H1 (cell line): Measurements from ENCODE around the gene ADGRV1. TPM values are rescaled to one million over a fixed set of nuclear protein-coding genes. Genes with fewer than 3 reads are reported as not detected.

Source experiments
- CTCF ChIA-PET: fragments of 300-600 bp; sonication (Branson Sonifier 250); formaldehyde crosslinking; loops from one replicate; lab custom pipeline; 2021; ENCODE audit not compliant: partially characterized antibody; lab: Charles Lee
- POLR2A ChIA-PET: fragments of 300-600 bp; sonication (Branson Sonifier 250); formaldehyde crosslinking; loops from one replicate; lab custom pipeline; 2021; ENCODE audit warnings: inconsistent platforms; ENCODE audit not compliant: partially characterized antibody; lab: Charles Lee
- DNase-seq, 2 experiments: peaks; one replicate each; pipeline versions ENCODE4 v3.0.0 to v3.0.0-alpha.2; 2010 to 2022; ENCODE audit warnings: low spot score in 2 of 2, low read depth in 1 of 2, mixed read lengths in 1 of 2
- FAIRE-seq: peaks from 2 replicates; lab custom pipeline; 2011; peaks lifted over from hg19 to GRCh38; lab: Jason Lieb, UNC
- H2AFZ ChIP-seq: 2 replicates; pipeline ENCODE4 v1.8.1; 2012; ENCODE audit warnings: low read length, inconsistent platforms
- H2AK5ac ChIP-seq: 2 replicates; pipeline ENCODE4 v1.6.1; 2013; ENCODE audit warnings: low read depth, low read length
- H2BK120ac ChIP-seq: replicated peaks from 2 replicates; pipeline ENCODE3; 2013; ENCODE audit warnings: low read depth, low read length, inconsistent platforms
- H2BK12ac ChIP-seq: 2 replicates; pipeline ENCODE4 v1.6.1; 2013; ENCODE audit warnings: low read depth, low read length
- H2BK15ac ChIP-seq: 2 replicates; pipeline ENCODE4 v1.6.1; 2013; ENCODE audit warnings: low read length
- H2BK20ac ChIP-seq: 2 replicates; pipeline ENCODE4 v1.6.1; 2013; ENCODE audit warnings: low read length
- H2BK5ac ChIP-seq: 2 replicates; pipeline ENCODE4 v1.6.1; 2013; ENCODE audit warnings: low read depth, low read length
- H3K14ac ChIP-seq: 2 replicates; pipeline ENCODE4 v1.6.1; 2013; ENCODE audit warnings: inconsistent platforms; ENCODE audit not compliant: insufficient read length
- H3K18ac ChIP-seq: 2 replicates; pipeline ENCODE4 v1.6.1; 2013; ENCODE audit warnings: low read length; ENCODE audit errors: extremely low read depth
- H3K23ac ChIP-seq: 2 replicates; pipeline ENCODE4 v1.6.1; 2013; ENCODE audit warnings: inconsistent platforms; ENCODE audit not compliant: insufficient read length
- H3K23me2 ChIP-seq: 2 replicates; pipeline ENCODE4 v1.6.1; 2013; ENCODE audit warnings: low read depth, low read length
- H3K27ac ChIP-seq: 2 replicates; pipeline ENCODE4 v1.6.1; 2011; ENCODE audit warnings: low read depth, low read length, inconsistent platforms
- H3K27me3 ChIP-seq, 4 experiments: replicated peaks in 1 of 4; 1 replicate in 1 of 4; 2 replicates in 3 of 4; pipeline versions ENCODE4 v1.6.1 to v1.8.1; 2011 to 2013; ENCODE audit warnings: low read length in 3 of 4, mild to moderate bottlenecking in 3 of 4, inconsistent platforms in 2 of 4, mixed read lengths in 2 of 4, moderate library complexity in 1 of 4; ENCODE audit not compliant: control insufficient read depth in 3 of 4, insufficient read depth in 3 of 4; ENCODE audit errors: extremely low read depth in 1 of 4
- H3K36me3 ChIP-seq, 4 experiments: 2 replicates each; pipeline versions ENCODE4 v1.6.1 to v1.8.1; 2011 to 2013; ENCODE audit warnings: mild to moderate bottlenecking in 4 of 4, low read length in 3 of 4, moderate library complexity in 2 of 4, control low read depth in 1 of 4, inconsistent platforms in 1 of 4; ENCODE audit not compliant: insufficient read depth in 4 of 4, control insufficient read depth in 2 of 4
- H3K4ac ChIP-seq: replicated peaks from 2 replicates; pipeline ENCODE3; 2013; ENCODE audit warnings: low read length, low read depth, mixed read lengths, inconsistent platforms; ENCODE audit not compliant: insufficient read length
- H3K4me1 ChIP-seq, 4 experiments: replicated peaks in 1 of 4; 1 replicate in 1 of 4; 2 replicates in 3 of 4; pipeline versions ENCODE4 v1.6.1 to v1.8.1; 2011 to 2013; ENCODE audit warnings: low read length in 3 of 4, inconsistent platforms in 2 of 4, mixed read lengths in 1 of 4; ENCODE audit not compliant: insufficient read depth in 4 of 4, control insufficient read depth in 3 of 4
- H3K4me2 ChIP-seq, 2 experiments: 2 replicates each; pipeline versions ENCODE4 v1.6.1 to v1.8.1; 2011 to 2013; ENCODE audit warnings: low read depth in 2 of 2, low read length in 2 of 2, control low read depth in 1 of 2, inconsistent platforms in 1 of 2, mild to moderate bottlenecking in 1 of 2; ENCODE audit not compliant: insufficient read depth in 1 of 2
- H3K4me3 ChIP-seq, 4 experiments: fragments of 200-600, 300-600 bp in 1 of 4; sonication (generic), shearing (Covaris generic), sonication (Bioruptor Twin) in 1 of 4; 2 replicates each; pipeline versions ENCODE4 v1.5.1 to v1.8.1; 2011 to 2016; ENCODE audit warnings: low read length in 4 of 4, low read depth in 3 of 4, control low read depth in 2 of 4, inconsistent platforms in 2 of 4, mild to moderate bottlenecking in 2 of 4, mixed read lengths in 1 of 4, moderate library complexity in 1 of 4; ENCODE audit not compliant: insufficient read depth in 2 of 4; ENCODE audit errors: extremely low read depth in 1 of 4
- H3K56ac ChIP-seq: replicated peaks from 2 replicates; pipeline ENCODE3; 2013; ENCODE audit warnings: low read depth, mild to moderate bottlenecking, mixed read lengths, low read length, inconsistent platforms; ENCODE audit not compliant: insufficient read length
- H3K79me1 ChIP-seq: 2 replicates; pipeline ENCODE4 v1.6.1; 2013; ENCODE audit warnings: low read depth, low read length, control low read depth
- H3K79me2 ChIP-seq, 2 experiments: 2 replicates each; pipeline versions ENCODE4 v1.6.1 to v1.8.1; 2012 to 2013; ENCODE audit warnings: low read length in 2 of 2, mild to moderate bottlenecking in 2 of 2, inconsistent platforms in 1 of 2; ENCODE audit not compliant: insufficient read depth in 2 of 2, control insufficient read depth in 1 of 2
- H3K9ac ChIP-seq, 4 experiments: replicated peaks in 1 of 4; 1 replicate in 1 of 4; 2 replicates in 3 of 4; pipeline versions ENCODE4 v1.6.1 to v1.8.1; 2011 to 2013; ENCODE audit warnings: low read depth in 3 of 4, low read length in 3 of 4, control low read depth in 2 of 4, mild to moderate bottlenecking in 2 of 4, moderate library complexity in 2 of 4, inconsistent platforms in 1 of 4; ENCODE audit errors: extremely low read depth in 1 of 4
- H3K9me3 ChIP-seq, 2 experiments: 2 replicates each; pipeline versions ENCODE4 v1.6.1 to v1.8.1; 2012 to 2013; ENCODE audit warnings: mild to moderate bottlenecking in 2 of 2, moderate library complexity in 2 of 2, control low read depth in 1 of 2, inconsistent platforms in 1 of 2, low read depth in 1 of 2, low read length in 1 of 2, mixed read lengths in 1 of 2; ENCODE audit not compliant: insufficient read depth in 2 of 2
- H4K20me1 ChIP-seq, 2 experiments: replicated peaks in 1 of 2; 2 replicates each; pipeline versions ENCODE3 to v1.8.1; 2011 to 2013; ENCODE audit warnings: inconsistent platforms in 2 of 2, low read length in 2 of 2, mild to moderate bottlenecking in 1 of 2; ENCODE audit not compliant: insufficient read depth in 2 of 2, control insufficient read depth in 1 of 2
- H4K5ac ChIP-seq: 2 replicates; pipeline ENCODE4 v1.6.1; 2013; ENCODE audit warnings: low read length, low read depth, mixed read lengths, inconsistent platforms; ENCODE audit not compliant: insufficient read length
- H4K8ac ChIP-seq: 2 replicates; pipeline ENCODE4 v1.8.0; 2013; ENCODE audit warnings: mild to moderate bottlenecking, moderate library complexity, low read length, inconsistent platforms; ENCODE audit not compliant: insufficient read depth; ENCODE audit errors: extremely low read depth
- H4K91ac ChIP-seq: replicated peaks from 2 replicates; pipeline ENCODE3; 2013; ENCODE audit warnings: low read length, mixed read lengths, inconsistent platforms; ENCODE audit not compliant: insufficient read length
- ASH2L ChIP-seq: fragments of 200-600, 300-600 bp; sonication (generic); IDR thresholded peaks from one replicate; pipeline ENCODE4 v1.7.1; 2017; ENCODE audit warnings: low read length
- CREB1 ChIP-seq: IDR thresholded peaks from 2 replicates; pipeline ENCODE4 v1.6.1; 2012; ENCODE audit warnings: inconsistent platforms
- CTBP2 ChIP-seq: IDR thresholded peaks from 2 replicates; pipeline ENCODE4 v1.7.0; 2011; ENCODE audit warnings: borderline replicate concordance, mild to moderate bottlenecking, moderate library complexity, mixed read lengths, low read length; ENCODE audit not compliant: insufficient read depth, insufficient read length
- EP300 ChIP-seq, 2 experiments: IDR thresholded peaks; 1 replicate in 1 of 2; 2 replicates in 1 of 2; pipeline ENCODE4 v1.6.1; 2011 to 2012; ENCODE audit warnings: low read depth in 2 of 2, low read length in 2 of 2, mild to moderate bottlenecking in 2 of 2, borderline replicate concordance in 1 of 2, inconsistent platforms in 1 of 2, moderate library complexity in 1 of 2
- FOSL1 ChIP-seq: IDR thresholded peaks from 2 replicates; pipeline ENCODE4 v1.6.1; 2011; ENCODE audit warnings: mild to moderate bottlenecking, low read depth, low read length, moderate library complexity; ENCODE audit not compliant: insufficient read depth
- SAP30 ChIP-seq: fragments of 300-600 bp; sonication (generic); IDR thresholded peaks from 2 replicates; pipeline ENCODE4 v1.7.1; 2012; ENCODE audit warnings: low read length, moderate library complexity, mild to moderate bottlenecking, inconsistent platforms; ENCODE audit not compliant: insufficient read depth, insufficient replicate concordance
- SIX5 ChIP-seq: IDR thresholded peaks from 2 replicates; pipeline ENCODE4 v1.6.1; 2011; ENCODE audit warnings: mild to moderate bottlenecking, low read depth, low read length
- SP2 ChIP-seq: IDR thresholded peaks from 2 replicates; pipeline ENCODE4 v1.6.1; 2012; ENCODE audit warnings: mild to moderate bottlenecking, low read length, inconsistent platforms
- SRF ChIP-seq: IDR thresholded peaks from 2 replicates; pipeline ENCODE4 v1.6.1; 2011; ENCODE audit warnings: mild to moderate bottlenecking, low read depth, low read length, moderate library complexity
- TAF1 ChIP-seq: IDR thresholded peaks from 2 replicates; pipeline ENCODE4 v1.6.1; 2011; ENCODE audit warnings: mild to moderate bottlenecking, low read depth, low read length
- WGBS, 2 experiments: shearing (Covaris generic) in 1 of 2; methylation state at CpG; one replicate each; pipeline versions ENCODE4 v1.1.6 to v1.1.7; 2013 to 2015; ENCODE audit warnings: low lambda C conversion rate in 2 of 2, mixed read lengths in 2 of 2, inconsistent platforms in 1 of 2, low coverage in 1 of 2, missing lambda C conversion rate in 1 of 2; ENCODE audit not compliant: insufficient replicate concordance in 2 of 2, insufficient coverage in 1 of 2, insufficient read length in 1 of 2; ENCODE audit errors: extremely low coverage in 1 of 2, missing lambda C conversion rate in 1 of 2; 5-methylcytosine and 5-hydroxymethylcytosine counted together
- polyA plus RNA-seq, 7 experiments: library from polyadenylated mRNA; depleted of rRNA in 3 of 7; stranded (reverse) in 5 of 7; unstranded in 2 of 7; fragments of >200 nt in 5 of 7; fragments of 200-250 nt in 2 of 7; gene quantifications; 1 replicate in 5 of 7; 2 replicates in 1 of 7; 4 replicates in 1 of 7; pipeline versions ENCODE4 v1.2.1 to v1.2.3, GENCODE V29; 2011 to 2013; ENCODE audit warnings: missing spikeins in 2 of 7, mixed read lengths in 2 of 7
- total RNA-seq: library from RNA; stranded (reverse); fragmentation: NEBNext Ultra II Directional; extraction: Animal tissue kit (Norgen Biotek cat#: 25700); gene quantifications from 2 replicates; pipeline ENCODE4 v1.2.1, GENCODE V29; 2021

The ADGRV1 gene
- total and polyA plus RNA-seq, 2 of the 8 experiments (the other 6 are each of a cell fraction or from before 2014, with no cell fraction given) = 53.1 to 62.2 TPM

DNA sequence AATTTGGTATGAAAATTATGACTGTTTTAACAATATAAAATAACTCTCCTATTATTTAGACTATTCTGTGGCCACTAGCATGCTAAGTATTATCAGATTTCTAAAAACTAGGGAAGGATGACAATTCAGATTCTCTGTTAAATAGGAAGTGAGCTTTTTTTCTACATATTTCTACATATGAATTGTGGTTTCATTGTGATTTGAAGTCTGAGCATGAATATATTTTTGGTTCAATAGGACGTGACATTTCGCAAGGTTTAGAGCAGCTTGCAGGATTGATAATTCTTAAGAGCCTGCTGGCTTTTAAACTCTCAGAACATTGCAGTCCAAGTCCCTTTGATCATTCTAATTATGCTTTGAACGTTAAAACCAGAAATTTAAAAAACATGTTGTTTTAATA is 82.9 kb downstream of the ADGRV1 start:
- H3K9ac ChIP-seq = no peak overlapping the region
- H4K91ac ChIP-seq = no peak overlapping the region
- TF ChIP-seq SIX5 (no peak), ASH2L (no peak), EP300 (IDR thresholded peaks at IDR 0.05; ENCODE audit: borderline replicate concordance in 1 of 2, low read depth in 2 of 2, low read length in 2 of 2) (no peak), SAP30 (no peak), SRF (no peak), CTBP2 (no peak), FOSL1 (no peak), TAF1 (no peak), CREB1 (no peak), SP2 (no peak)
- H3K36me3 ChIP-seq = peaks cover 0 to 53% (median 2%) of the 10 kb centered on the region in 4 experiments; a peak in 6 of 8 replicates
- H3K14ac ChIP-seq = no peak overlapping the region
- no peaks in the 10 kb centered on the region for H3K9me3 ChIP-seq
- no peak overlapping the region for H3K4me2 ChIP-seq
- no peak overlapping the region for H4K8ac ChIP-seq
- H3K18ac ChIP-seq = no peak overlapping the region
- H3K79me1 ChIP-seq = no peaks in the 10 kb centered on the region
- H3K27me3 ChIP-seq = no peaks in the 10 kb centered on the region
- DNase-seq = no peak
- H2BK20ac ChIP-seq = no peak overlapping the region
- WGBS, 2 experiments = 73% methylated on average over 3 of the region's 3 CpGs; no CpG with 5 or more reads in 1 of the 2 experiments
- no peak overlapping the region for H3K4ac ChIP-seq
- no peak overlapping the region for H3K27ac ChIP-seq
- no peak overlapping the region for H3K4me3 ChIP-seq
- no peak overlapping the region for H2BK5ac ChIP-seq
- H2BK120ac ChIP-seq = no peak overlapping the region
- no peak overlapping the region for H2AFZ ChIP-seq
- POLR2A ChIA-PET = no interaction called here
- H2BK12ac ChIP-seq = no peak overlapping the region
- H3K56ac ChIP-seq = no peak overlapping the region
- no peak overlapping the region for H4K5ac ChIP-seq
- CTCF ChIA-PET = interaction anchor here (1.7 kb wide), 1 partner anchor 31 kb away, joined by 3 read pairs; no protein-coding TSS in a partner anchor
- no peak overlapping the region for H2AK5ac ChIP-seq
- FAIRE-seq = no peak
- H3K23me2 ChIP-seq = no peaks in the 10 kb centered on the region
- H3K79me2 ChIP-seq = no peaks in the 10 kb centered on the region
- H2BK15ac ChIP-seq = no peak overlapping the region
- H3K23ac ChIP-seq = no peak overlapping the region
- peaks cover 0 to 9% (median 2%) of the 10 kb centered on the region in 4 experiments; a peak in 3 of 7 replicates for H3K4me1 ChIP-seq
- H4K20me1 ChIP-seq = no peaks in the 10 kb centered on the region
